Activated CD4-positive, alpha-beta T cell treated with anti-CD3 and anti-CD28 coated beads, Interleukin-2, Interleukin-4, amounts not matched to agents 100 ng/mL and 50 ng/mL, durations not matched to agents 16 hours and 8 hours (primary cell): Measurements from ENCODE around the gene TUBB3.
"Not testable (repeated sequence)": the region's sequence is repeated elsewhere in the genome, so short reads cannot be mapped to it uniquely, and the experiment has no call there.

Source experiments
- DNase-seq: peaks from one replicate; pipeline ENCODE4 v3.0.0-alpha.2; 2020; ENCODE audit warnings: low spot score

The TUBB3 gene

GRCh38 chr16:89965447-89966225 lies 42.5 kb downstream of the TUBB3 start:
- no peak for DNase-seq

DNA sequence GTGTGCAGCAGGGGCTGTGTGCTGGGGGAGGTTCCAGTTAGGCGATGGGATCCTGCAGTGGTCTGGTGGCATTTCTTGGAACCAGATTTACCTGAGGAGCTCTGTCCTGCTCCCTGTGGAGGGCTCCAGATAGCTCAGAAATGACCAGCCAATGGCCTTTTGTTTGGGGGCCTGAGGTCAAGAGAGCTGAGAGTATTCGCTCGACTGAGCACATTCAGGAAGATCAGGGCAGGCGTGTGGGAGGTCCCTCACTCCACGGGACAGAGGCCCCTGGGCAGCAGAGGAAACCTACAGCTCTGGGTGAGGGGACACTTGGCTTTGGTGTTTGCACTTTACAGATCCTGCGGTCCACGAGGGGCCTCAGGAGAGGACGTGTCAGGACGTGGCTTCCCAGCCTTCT lies 43.6 kb downstream of the TUBB3 start:
- no peak for DNase-seq

GRCh38 chr16:89967436-89967835 lies 44.3 kb downstream of the TUBB3 start:
- DNase-seq = not testable (repeated sequence)

DNA sequence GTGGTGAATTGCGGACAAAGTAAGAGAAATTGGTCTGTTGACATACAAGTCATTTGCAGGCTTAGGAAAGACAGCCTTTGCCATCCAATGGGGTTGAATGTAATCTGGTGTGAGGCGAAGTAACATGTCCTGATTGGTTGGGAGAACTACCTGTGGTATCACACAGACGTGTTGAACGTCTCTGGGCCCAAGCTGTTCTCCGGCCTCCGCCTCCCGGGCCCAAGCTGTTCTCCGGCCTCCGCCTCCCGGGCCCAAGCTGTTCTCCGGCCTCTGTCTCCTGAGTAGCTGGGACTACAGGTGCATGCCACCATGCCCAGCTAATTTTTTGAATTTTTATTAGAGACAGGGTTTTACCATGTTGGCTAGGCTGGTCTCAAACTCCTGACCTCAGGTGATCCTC lies 44.9 kb downstream of the TUBB3 start:
- DNase-seq = not testable (repeated sequence)

GRCh38 chr16:89969741-89970410 lies 46.7 kb downstream of the TUBB3 start:
- DNase-seq = no peak

GRCh38 chr16:89971495-89972243 lies 48.5 kb downstream of the TUBB3 start:
- DNase-seq = no peak

GRCh38 chr16:89972244-89973234 lies 49.4 kb downstream of the TUBB3 start:
- DNase-seq = peak; percentile 93

- DNase-seq = no peak
Observed at GRCh38 chr16:89973235-89973634, 50.1 kb downstream of the TUBB3 start.

GRCh38 chr16:89973654-89974335 lies 50.7 kb downstream of the TUBB3 start:
- DNase-seq = peak; percentile 30

GRCh38 chr16:89974870-89975269 lies 51.7 kb downstream of the TUBB3 start:
- no peak for DNase-seq

- peak; percentile 79 for DNase-seq
Observed at GRCh38 chr16:89981414-89981813, 58.3 kb downstream of the TUBB3 start.

GRCh38 chr16:89982318-89982717 lies 59.2 kb downstream of the TUBB3 start:
- no peak for DNase-seq

- peak; percentile 70 for DNase-seq
Observed at GRCh38 chr16:89983536-89983935, 60.4 kb downstream of the TUBB3 start.

DNA sequence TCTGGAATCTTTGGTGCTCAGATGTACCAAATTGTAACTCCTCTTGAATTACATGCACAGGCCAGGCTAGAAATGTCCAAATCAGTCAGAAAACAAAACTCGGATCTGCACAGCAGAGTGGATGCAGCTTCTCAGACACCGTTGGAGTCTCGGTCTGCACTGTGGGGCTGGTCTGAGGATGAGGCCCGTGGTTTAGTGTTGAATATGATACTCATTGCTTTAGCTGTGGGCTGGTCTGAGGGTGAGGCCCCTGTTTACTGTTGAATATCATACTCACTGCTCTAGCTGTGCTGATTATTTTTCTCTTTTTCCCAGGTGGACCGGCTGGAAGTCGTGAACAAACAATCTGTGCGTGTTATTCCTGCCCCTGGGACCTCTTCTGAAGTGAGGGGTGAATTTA lies 61.1 kb downstream of the TUBB3 start:
- DNase-seq = peak; percentile 50

- DNase-seq = no peak
Observed at GRCh38 chr16:89985219-89985618, 62.1 kb downstream of the TUBB3 start.
